Dendritic cell treated with granulocyte-macrophage colony-stimulating factor and Interleukin-4, amounts not matched to agents 40 ng/mL and 50 ng/mL, for 4 days (primary cell): ENCODE data around the gene NIT1.

ENCODE experiments used
- H3K27ac Mint-ChIP-seq: one replicate; pipeline ENCODE4 v1.8.0; 2022; ENCODE audit warnings: mild to moderate bottlenecking, mixed read lengths
- H3K27me3 Mint-ChIP-seq: one replicate; pipeline ENCODE4 v1.8.0; 2022; ENCODE audit warnings: mild to moderate bottlenecking, mixed read lengths
- H3K36me3 Mint-ChIP-seq: one replicate; pipeline ENCODE4 v1.8.0; 2022; ENCODE audit warnings: low read depth, mixed read lengths
- H3K4me1 Mint-ChIP-seq: one replicate; pipeline ENCODE4 v1.8.0; 2022; ENCODE audit warnings: low read depth, mixed read lengths
- H3K4me3 Mint-ChIP-seq: one replicate; pipeline ENCODE4 v1.8.0; 2022; ENCODE audit warnings: mild to moderate bottlenecking, moderate library complexity, mixed read lengths
- H3K9me3 Mint-ChIP-seq: one replicate; pipeline ENCODE4 v1.8.0; 2022; ENCODE audit warnings: mixed read lengths
- intact Hi-C: fragments of 100-400 bp; cut with micrococcal nuclease; formaldehyde crosslinking; loops from one replicate; pipeline ENCODE4 v1.15.0; 2022

NIT1 gene

GRCh38 chr1:161090617-161091016 is 27.3 kb upstream of the NIT1 start:
- Mint-ChIP-seq H3K9me3 (no peaks in the 10 kb centered on the region), H3K4me1 (peaks cover 46% of the 10 kb centered on the region), H3K27ac (no peak overlapping the region), H3K4me3 (no peak overlapping the region), H3K27me3 (no peaks in the 10 kb centered on the region), H3K36me3 (no peaks in the 10 kb centered on the region)
- intact Hi-C loops, result no loop called here

- no peaks in the 10 kb centered on the region for H3K36me3 Mint-ChIP-seq
- H3K4me3 Mint-ChIP-seq, result no peak overlapping the region
- H3K27me3 Mint-ChIP-seq, result no peaks in the 10 kb centered on the region
- peaks cover 51% of the 10 kb centered on the region for H3K4me1 Mint-ChIP-seq
- intact Hi-C loops, result no loop called here
- no peaks in the 10 kb centered on the region for H3K9me3 Mint-ChIP-seq
- no peak overlapping the region for H3K27ac Mint-ChIP-seq
Observed at GRCh38 chr1:161091093-161091492, 26.8 kb upstream of the NIT1 start.

- intact Hi-C loops, result no loop called here
- Mint-ChIP-seq H3K9me3 (no peaks in the 10 kb centered on the region), H3K4me3 (no peak overlapping the region), H3K36me3 (no peaks in the 10 kb centered on the region), H3K27ac (no peak overlapping the region), H3K4me1 (peaks cover 60% of the 10 kb centered on the region), H3K27me3 (no peaks in the 10 kb centered on the region)
Observed at GRCh38 chr1:161091796-161092507, 26.0 kb upstream of the NIT1 start.

- intact Hi-C loops, result no loop called here
- H3K9me3 Mint-ChIP-seq, result no peaks in the 10 kb centered on the region
- H3K4me3 Mint-ChIP-seq, result no peak overlapping the region
- H3K36me3 Mint-ChIP-seq, result no peaks in the 10 kb centered on the region
- no peak overlapping the region for H3K27ac Mint-ChIP-seq
- H3K27me3 Mint-ChIP-seq, result no peaks in the 10 kb centered on the region
- peaks cover 62% of the 10 kb centered on the region for H3K4me1 Mint-ChIP-seq
Observed at GRCh38 chr1:161092621-161093028, 25.3 kb upstream of the NIT1 start.

GRCh38 chr1:161094481-161094880 is 23.4 kb upstream of the NIT1 start:
- H3K36me3 Mint-ChIP-seq, result peaks cover 8% of the 10 kb centered on the region
- H3K4me1 Mint-ChIP-seq, result peaks cover 58% of the 10 kb centered on the region

GRCh38 chr1:161095230-161095629 is 22.7 kb upstream of the NIT1 start:
- peaks cover 54% of the 10 kb centered on the region for H3K4me1 Mint-ChIP-seq
- intact Hi-C loops, result no loop called here
- H3K36me3 Mint-ChIP-seq, result peaks cover 16% of the 10 kb centered on the region
- H3K9me3 Mint-ChIP-seq, result no peaks in the 10 kb centered on the region
- peaks cover 12% of the 10 kb centered on the region for H3K27me3 Mint-ChIP-seq
- no peak overlapping the region for H3K27ac Mint-ChIP-seq
- H3K4me3 Mint-ChIP-seq, result no peak overlapping the region

More at GRCh38 chr1:161094481-161094880, 23.4 kb upstream of the NIT1 start:
- Mint-ChIP-seq H3K9me3 (no peaks in the 10 kb centered on the region), H3K27me3 (peaks cover 10% of the 10 kb centered on the region), H3K4me3 (no peak overlapping the region), H3K27ac (no peak overlapping the region)
- intact Hi-C loops, result no loop called here

- peak overlapping the region; percentile 68 for H3K27ac Mint-ChIP-seq
- no peaks in the 10 kb centered on the region for H3K9me3 Mint-ChIP-seq
- H3K4me3 Mint-ChIP-seq, result no peak overlapping the region
- peaks cover 24% of the 10 kb centered on the region for H3K36me3 Mint-ChIP-seq
- intact Hi-C loops, result loop anchor here (1.0 kb wide), 1 partner anchor 24 kb away; no protein-coding TSS in a partner anchor
- peaks cover 54% of the 10 kb centered on the region for H3K4me1 Mint-ChIP-seq
- H3K27me3 Mint-ChIP-seq, result peaks cover 12% of the 10 kb centered on the region
Observed at GRCh38 chr1:161096015-161096414, 21.9 kb upstream of the NIT1 start.

GRCh38 chr1:161096530-161096929 is 21.4 kb upstream of the NIT1 start:
- peaks cover 54% of the 10 kb centered on the region for H3K4me1 Mint-ChIP-seq
- no peak overlapping the region for H3K4me3 Mint-ChIP-seq
- H3K27me3 Mint-ChIP-seq, result peaks cover 12% of the 10 kb centered on the region
- peak overlapping the region; percentile 68 for H3K27ac Mint-ChIP-seq
- H3K36me3 Mint-ChIP-seq, result peaks cover 29% of the 10 kb centered on the region
- no peaks in the 10 kb centered on the region for H3K9me3 Mint-ChIP-seq
- intact Hi-C loops, result loop anchor here (1.0 kb wide), 1 partner anchor 24 kb away; no protein-coding TSS in a partner anchor

- peaks cover 46% of the 10 kb centered on the region for H3K36me3 Mint-ChIP-seq
- H3K4me3 Mint-ChIP-seq, result peak within 1 kb of the TSS; percentile 59
- intact Hi-C loops, result no loop called here
- H3K27me3 Mint-ChIP-seq, result peaks cover 12% of the 10 kb centered on the region
- peaks cover 43% of the 10 kb centered on the region for H3K4me1 Mint-ChIP-seq
- H3K9me3 Mint-ChIP-seq, result no peaks in the 10 kb centered on the region
- H3K27ac Mint-ChIP-seq, result peak within 1 kb of the TSS; percentile 40
Observed at GRCh38 chr1:161098210-161099068, 19.5 kb upstream of the NIT1 start, which contains the start of gene KLHDC9. KLHDC9 (plus strand) TSS chr1:161098361; CDS start chr1:161098536, 175 bp downstream.

GRCh38 chr1:161099090-161099802 is 18.7 kb upstream of the NIT1 start:
- peaks cover 46% of the 10 kb centered on the region for H3K36me3 Mint-ChIP-seq
- H3K27ac Mint-ChIP-seq, result no peak overlapping the region
- H3K27me3 Mint-ChIP-seq, result peaks cover 12% of the 10 kb centered on the region
- intact Hi-C loops, result no loop called here
- H3K9me3 Mint-ChIP-seq, result no peaks in the 10 kb centered on the region
- H3K4me3 Mint-ChIP-seq, result peak overlapping the region; percentile 59
- H3K4me1 Mint-ChIP-seq, result peaks cover 43% of the 10 kb centered on the region

- H3K9me3 Mint-ChIP-seq, result no peaks in the 10 kb centered on the region
- no peak overlapping the region for H3K27ac Mint-ChIP-seq
- peaks cover 34% of the 10 kb centered on the region for H3K4me1 Mint-ChIP-seq
- H3K4me3 Mint-ChIP-seq, result no peak overlapping the region
- H3K27me3 Mint-ChIP-seq, result peaks cover 12% of the 10 kb centered on the region
- peaks cover 54% of the 10 kb centered on the region for H3K36me3 Mint-ChIP-seq
- intact Hi-C loops, result no loop called here
Observed at GRCh38 chr1:161100556-161100955, 17.3 kb upstream of the NIT1 start.

- Mint-ChIP-seq H3K4me1 (peaks cover 11% of the 10 kb centered on the region), H3K27ac (no peak overlapping the region), H3K27me3 (no peaks in the 10 kb centered on the region), H3K4me3 (no peak overlapping the region), H3K9me3 (no peaks in the 10 kb centered on the region), H3K36me3 (peaks cover 54% of the 10 kb centered on the region)
- intact Hi-C loops, result no loop called here
Observed at GRCh38 chr1:161106431-161106830, 11.5 kb upstream of the NIT1 start.

GRCh38 chr1:161111117-161111516 is 6.8 kb upstream of the NIT1 start:
- H3K9me3 Mint-ChIP-seq, result no peaks in the 10 kb centered on the region
- no peak overlapping the region for H3K4me3 Mint-ChIP-seq
- H3K4me1 Mint-ChIP-seq, result peaks cover 53% of the 10 kb centered on the region

GRCh38 chr1:161111527-161111926 is 6.4 kb upstream of the NIT1 start:
- no peaks in the 10 kb centered on the region for H3K9me3 Mint-ChIP-seq
- peaks cover 53% of the 10 kb centered on the region for H3K4me1 Mint-ChIP-seq
- intact Hi-C loops, result no loop called here
- no peak overlapping the region for H3K4me3 Mint-ChIP-seq
- peak overlapping the region; percentile 55 for H3K27ac Mint-ChIP-seq
- H3K36me3 Mint-ChIP-seq, result peaks cover 33% of the 10 kb centered on the region
- no peaks in the 10 kb centered on the region for H3K27me3 Mint-ChIP-seq

More at GRCh38 chr1:161111117-161111516, 6.8 kb upstream of the NIT1 start:
- peaks cover 33% of the 10 kb centered on the region for H3K36me3 Mint-ChIP-seq
- H3K27ac Mint-ChIP-seq, result peak overlapping the region; percentile 55
- intact Hi-C loops, result no loop called here
- no peaks in the 10 kb centered on the region for H3K27me3 Mint-ChIP-seq
